ENCODE measurements around the gene TANGO6. TPM values are rescaled to one million over a fixed set of nuclear protein-coding genes. Genes with fewer than 3 reads are reported as not detected.

TANGO6 gene
- total and polyA plus RNA-seq, 2 of the 8 experiments (the other 6 are each of a cell fraction or from before 2014, with no cell fraction given), result 5.0 to 19.5 TPM

- TF ChIP-seq ZNF274 (IDR thresholded peaks at IDR 0.05; ENCODE audit: borderline replicate concordance, extremely low read depth, low read length), result no peak
- TF ChIP-seq TBP (IDR thresholded peaks at IDR 0.05; ENCODE audit: low read depth, low read length), result no peak
- TF ChIP-seq CEBPB (IDR thresholded peaks at IDR 0.05; ENCODE audit: low read depth, low read length), result no peak
Observed at GRCh38 chr16:68900009-68900408, 56.7 kb downstream of the TANGO6 start (continued).
